WTC11 (cell line): ENCODE results near the gene SLC9A9.

Source experiments
- CREB1 ChIP-seq: sonication (generic); formaldehyde crosslinking; IDR thresholded peaks from 2 replicates; pipeline ENCODE4 v1.8.0; 2023; ENCODE audit warnings: mild to moderate bottlenecking, missing genetic modification reagents
- CREM ChIP-seq: sonication (generic); formaldehyde crosslinking; IDR thresholded peaks from 2 replicates; pipeline ENCODE4 v1.8.1; 2022; ENCODE audit warnings: mild to moderate bottlenecking, missing genetic modification reagents, moderate library complexity
- CTCF ChIP-seq: fragments of 200-600 bp; IDR thresholded peaks from 2 replicates; pipeline ENCODE4 v1.8.0; 2022; ENCODE audit warnings: antibody characterized with exemption
- ETV6 ChIP-seq: sonication (generic); formaldehyde crosslinking; IDR thresholded peaks from 2 replicates; pipeline ENCODE4 v1.8.1; 2022; ENCODE audit warnings: mild to moderate bottlenecking, missing genetic modification reagents
- FOXK1 ChIP-seq: sonication (generic); formaldehyde crosslinking; IDR thresholded peaks from 2 replicates; pipeline ENCODE4 v1.8.0; 2022; ENCODE audit warnings: mild to moderate bottlenecking, moderate library complexity, missing genetic modification reagents
- HMGA2 ChIP-seq: fragments of 250-450 bp; sonication (Bioruptor Pico); IDR thresholded peaks from 2 replicates; pipeline ENCODE4 v1.4.0; 2021; ENCODE audit warnings: mild to moderate bottlenecking, moderate library complexity
- HMGXB4 ChIP-seq: sonication (generic); formaldehyde crosslinking; IDR thresholded peaks from 2 replicates; pipeline ENCODE4 v1.8.1; 2023; ENCODE audit warnings: mild to moderate bottlenecking, moderate library complexity, missing genetic modification reagents
- PRDM15 ChIP-seq: sonication (generic); formaldehyde crosslinking; IDR thresholded peaks from 2 replicates; pipeline ENCODE4 v1.8.0; 2022; ENCODE audit warnings: missing genetic modification reagents
- RELA ChIP-seq: sonication (generic); formaldehyde crosslinking; IDR thresholded peaks from 2 replicates; pipeline ENCODE4 v1.8.1; 2022; ENCODE audit warnings: missing genetic modification reagents, mild to moderate bottlenecking, borderline replicate concordance
- SP1 ChIP-seq: sonication (generic); formaldehyde crosslinking; conservative IDR thresholded peaks from 2 replicates; pipeline ENCODE4 v1.8.1; 2022; ENCODE audit warnings: missing genetic modification reagents
- STAT6 ChIP-seq: sonication (generic); formaldehyde crosslinking; conservative IDR thresholded peaks from 2 replicates; pipeline ENCODE4 v1.8.1; 2023; ENCODE audit warnings: mild to moderate bottlenecking, low read depth, missing genetic modification reagents, moderate library complexity
- ZNF232 ChIP-seq: sonication (generic); formaldehyde crosslinking; IDR thresholded peaks from 2 replicates; pipeline ENCODE4 v1.8.0; 2022; ENCODE audit warnings: mild to moderate bottlenecking, missing genetic modification reagents

GRCh38 chr3:143888166-143888565 lies 39.9 kb upstream of the SLC9A9 start:
- TF ChIP-seq CTCF, result no peak
- no peak for TF ChIP-seq HMGA2 (CRISPR knock-in tag)
- TF ChIP-seq SP1 (CRISPR knock-in tag), result no peak
- TF ChIP-seq PRDM15 (CRISPR knock-in tag), result no peak
- TF ChIP-seq CREM, result no peak
- TF ChIP-seq FOXK1 (CRISPR knock-in tag), result no peak
- no peak for TF ChIP-seq CREB1
- no peak for TF ChIP-seq RELA (CRISPR knock-in tag)
- TF ChIP-seq ETV6 (CRISPR knock-in tag), result no peak
- no peak for TF ChIP-seq ZNF232 (CRISPR knock-in tag)
- TF ChIP-seq STAT6 (CRISPR knock-in tag), result no peak
- TF ChIP-seq HMGXB4 (CRISPR knock-in tag), result no peak
